ENCODE data around the gene SPC25.

GRCh38 chr2:168895771-168896170 lies 5.5 kb upstream of the SPC25 start:
- TF ChIP-seq CTCF (IDR thresholded peaks at IDR 0.05; ENCODE audit: borderline replicate concordance, extremely low read depth, low read length, poor library complexity, severe bottlenecking) (no peak), EZH2 (IDR thresholded peaks at IDR 0.05; ENCODE audit: borderline replicate concordance, low read depth, low read length, severe bottlenecking) (no peak)

All from DND-41 (cell line).